GM12878 (cell line): ENCODE measurements around the gene FGF12. TPM values are rescaled to one million over a fixed set of nuclear protein-coding genes. Genes with fewer than 3 reads are reported as not detected.

Experiments used
- ATAC-seq: fragments of 200-7000 bp; cut with Tn5 transposase; 3 replicates; pipeline ENCODE4 v1.9.1; 2020; ENCODE audit warnings: mild to moderate bottlenecking, moderate library complexity
- BruUV-seq: library from RNA; stranded (reverse); fragments of 400-500 nt; replicated peaks from 2 replicates; lab custom pipeline; 2021; lab: Mats Ljungman, UMichigan
- CTCF ChIA-PET: fragments of 300-600 bp; sonication (Branson Sonifier 250); formaldehyde crosslinking; extraction: SDS; loops from one replicate; lab custom pipeline; 2021; ENCODE audit warnings: inconsistent platforms; lab: Yijun Ruan, JAX
- POLR2A ChIA-PET: fragments of 350-600 bp; formaldehyde crosslinking; extraction: SDS; loops from one replicate; lab custom pipeline; 2021; ENCODE audit warnings: inconsistent platforms; lab: Charles Lee
- RAD21 ChIA-PET: fragments of 300-600 bp; sonication (Branson Sonifier 250); formaldehyde crosslinking; loops from one replicate; lab custom pipeline; 2023; ENCODE audit warnings: antibody characterized with exemption; ENCODE audit not compliant: unreplicated experiment; lab: Charles Lee
- SMC1A ChIA-PET: fragments of 300-600 bp; sonication (Branson Sonifier 250); formaldehyde crosslinking; loops from one replicate; lab custom pipeline; 2023; ENCODE audit not compliant: unreplicated experiment, uncharacterized antibody; lab: Charles Lee
- DNase-seq: peaks from one replicate; pipeline ENCODE4 v3.0.0-alpha.2; 2011; ENCODE audit warnings: low read depth, low spot score
- FAIRE-seq: peaks from 3 replicates; lab custom pipeline; 2011; peaks lifted over from hg19 to GRCh38; lab: Jason Lieb, UNC
- H2AFZ ChIP-seq: 2 replicates; pipeline ENCODE4 v1.6.0; 2011; ENCODE audit warnings: low read depth, low read length, control low read depth; ENCODE audit not compliant: control insufficient read depth
- H3K27ac ChIP-seq: 2 replicates; pipeline ENCODE4 v1.5.1; 2011; ENCODE audit warnings: control low read depth; ENCODE audit not compliant: control insufficient read depth, insufficient read depth
- H3K27me3 ChIP-seq, 2 experiments: replicated peaks in 1 of 2; 2 replicates each; pipeline versions ENCODE4 v1.6.0 to v1.6.1; 2011; ENCODE audit warnings: low read length in 1 of 2; ENCODE audit not compliant: control insufficient read depth in 2 of 2, insufficient read depth in 2 of 2
- H3K36me3 ChIP-seq, 2 experiments: 2 replicates each; pipeline ENCODE4 v1.5.1; 2011; ENCODE audit warnings: low read length in 1 of 2; ENCODE audit not compliant: control insufficient read depth in 2 of 2, insufficient read depth in 2 of 2
- H3K4me1 ChIP-seq: 2 replicates; pipeline ENCODE4 v1.6.1; 2011; ENCODE audit warnings: mild to moderate bottlenecking, low read length, moderate library complexity, mixed read lengths; ENCODE audit not compliant: control insufficient read depth, insufficient read depth
- H3K4me2 ChIP-seq: 2 replicates; pipeline ENCODE4 v1.6.0; 2011; ENCODE audit warnings: control low read depth; ENCODE audit not compliant: control insufficient read depth, insufficient read depth
- H3K4me3 ChIP-seq: fragments of 200-600 bp; sonication (generic); 2 replicates; pipeline ENCODE4 v1.5.1; 2016
- H3K79me2 ChIP-seq: 2 replicates; pipeline ENCODE4 v1.6.0; 2011; ENCODE audit warnings: low read length; ENCODE audit not compliant: control insufficient read depth, insufficient read depth
- H3K9ac ChIP-seq: 2 replicates; pipeline ENCODE4 v1.8.0; 2011; ENCODE audit warnings: low read length, control low read depth, mixed read lengths; ENCODE audit not compliant: control insufficient read depth, insufficient read depth
- H3K9me3 ChIP-seq: replicated peaks from 3 replicates; pipeline ENCODE4 v1.5.1; 2011; ENCODE audit warnings: mild to moderate bottlenecking, low read length; ENCODE audit not compliant: control insufficient read depth, insufficient read depth
- H4K20me1 ChIP-seq: 2 replicates; pipeline ENCODE4 v1.6.0; 2011; ENCODE audit not compliant: control insufficient read depth, insufficient read depth
- CHD2 ChIP-seq: IDR thresholded peaks from 2 replicates; pipeline ENCODE4 v1.6.1; 2011; ENCODE audit warnings: low read depth, low read length, improper control_type of control experiment, borderline replicate concordance
- HDAC6 ChIP-seq: fragments of 200-600 bp; sonication (generic); IDR thresholded peaks from one replicate; pipeline ENCODE4 v1.8.0; 2017; ENCODE audit warnings: antibody characterized with exemption; ENCODE audit not compliant: unreplicated experiment
- KDM1A ChIP-seq: fragments of 200-600 bp; sonication (generic); IDR thresholded peaks from 2 replicates; pipeline ENCODE4 v1.6.1; 2016; ENCODE audit warnings: borderline replicate concordance
- MLLT1 ChIP-seq: fragments of 450-650 bp; IDR thresholded peaks from 2 replicates; pipeline ENCODE4 v1.6.1; 2016; ENCODE audit warnings: mild to moderate bottlenecking
- PAX5 ChIP-seq: IDR thresholded peaks from 2 replicates; pipeline ENCODE4 v1.6.1; 2011; ENCODE audit warnings: low read depth, low read length, borderline replicate concordance
- PBX3 ChIP-seq: IDR thresholded peaks from 2 replicates; pipeline ENCODE4 v1.6.1; 2011; ENCODE audit warnings: mild to moderate bottlenecking, low read depth, low read length, moderate library complexity; ENCODE audit not compliant: insufficient replicate concordance
- PRDM15 ChIP-seq: fragments of 450-650 bp; formaldehyde crosslinking; IDR thresholded peaks from 2 replicates; pipeline ENCODE4 v1.4.0; 2020; ENCODE audit warnings: mild to moderate bottlenecking, moderate library complexity
- SPI1 ChIP-seq: IDR thresholded peaks from 2 replicates; pipeline ENCODE4 v1.6.1; 2011; ENCODE audit warnings: low read depth, mild to moderate bottlenecking, low read length, moderate library complexity, borderline replicate concordance; ENCODE audit not compliant: insufficient read depth
- USF1 ChIP-seq: IDR thresholded peaks from 2 replicates; pipeline ENCODE4 v1.6.1; 2011; ENCODE audit warnings: borderline replicate concordance, low read depth, mild to moderate bottlenecking, moderate library complexity, mixed read lengths, low read length; ENCODE audit not compliant: insufficient read depth; ENCODE audit errors: extremely low read length
- ZNF622 ChIP-seq: fragments of 450-650 bp; IDR thresholded peaks from 2 replicates; pipeline ENCODE4 v1.6.1; 2017; ENCODE audit warnings: mild to moderate bottlenecking, inconsistent platforms
- WGBS: methylation state at CpG from one replicate; pipeline ENCODE4 v1.1.6; 2016; ENCODE audit warnings: low lambda C conversion rate; ENCODE audit not compliant: insufficient replicate concordance, insufficient coverage; ENCODE audit errors: missing lambda C conversion rate; 5-methylcytosine and 5-hydroxymethylcytosine counted together
- in situ Hi-C: fragments of 300-500 bp; cut with MboI; formaldehyde crosslinking; loops from 9 replicates; pipeline ENCODE4 v1.14.3; 2018; ENCODE audit warnings: mixed read lengths
- intact Hi-C: fragments of 100-400 bp; cut with micrococcal nuclease; formaldehyde crosslinking; loops from one replicate; pipeline ENCODE4 v1.14.2; 2022; ENCODE audit not compliant: unreplicated experiment
- polyA plus RNA-seq, 11 experiments: library from polyadenylated mRNA; depleted of rRNA in 4 of 11; unstranded in 6 of 11; stranded (reverse) in 5 of 11; fragments of >200 nt; fragmentation: Nextera tagmentation in 4 of 11; fragmentation: Illumina TruSeq in 1 of 11; extraction: Ambion mirVana in 4 of 11; extraction: Trizol in 1 of 11; gene quantifications; 1 replicate in 1 of 11; 2 replicates in 10 of 11; pipeline versions ENCODE4 v1.2.1 to v1.2.3, GENCODE V29; 2011 to 2016; ENCODE audit warnings: inconsistent platforms in 2 of 11, missing spikeins in 2 of 11, low read depth in 1 of 11
- total RNA-seq, 4 experiments: library from RNA; depleted of rRNA in 3 of 4; stranded (reverse); fragments of >200 nt in 3 of 4; fragmentation: Illumina TruSeq in 1 of 4; extraction: Trizol in 1 of 4; gene quantifications; 2 replicates each; pipeline versions ENCODE4 v1.2.1 to v1.2.3, GENCODE V29; 2013 to 2021

The FGF12 gene
- total and polyA plus RNA-seq, 10 of the 15 experiments (the other 5 are each of a cell fraction or from before 2014, with no cell fraction given) = 0.03 to 0.43 (median 0.13) TPM; not detected in 7

GRCh38 chr3:192156382-192156781 is 571.0 kb downstream of the FGF12 start:
- TF ChIP-seq MLLT1 = no peak
- TF ChIP-seq CHD2 = no peak
- TF ChIP-seq KDM1A = no peak
- TF ChIP-seq PRDM15 = no peak
- no peak for TF ChIP-seq ZNF622
- no peak for TF ChIP-seq PBX3
- TF ChIP-seq USF1 = no peak
- TF ChIP-seq SPI1 = no peak
- TF ChIP-seq HDAC6 = no peak
- no peak for TF ChIP-seq PAX5
- CTCF ChIA-PET = no interaction called here
- Histone ChIP-seq H3K79me2 (no peaks in the 10 kb centered on the region), H3K4me2 (no peak overlapping the region), H3K27me3 (no peaks in the 10 kb centered on the region; a peak in 1 of 4 replicates), H3K4me1 (no peaks in the 10 kb centered on the region), H3K27ac (no peak overlapping the region), H3K4me3 (no peak overlapping the region), H2AFZ (no peak overlapping the region), H4K20me1 (no peaks in the 10 kb centered on the region), H3K9me3 (no peaks in the 10 kb centered on the region), H3K9ac (no peak overlapping the region), H3K36me3 (no peaks in the 10 kb centered on the region)
- SMC1A ChIA-PET = interaction anchor here (1.1 kb wide), 1 partner anchor 16 kb away, joined by 3 read pairs; no protein-coding TSS in a partner anchor
- POLR2A ChIA-PET = no interaction called here
- intact Hi-C loops (no loop called here), in situ Hi-C loops (no loop called here)
- ATAC-seq (no peak), DNase-seq (no peak), FAIRE-seq (no peak)
- 94% methylated on average over 1 of the region's 1 CpG for WGBS
- RAD21 ChIA-PET = no interaction called here
- BruUV-seq = no TSS peak
